Right lobe of liver (tissue), 6 donors: ENCODE measurements around the gene NPDC1. TPM values are rescaled to one million over a fixed set of nuclear protein-coding genes. Genes with fewer than 3 reads are reported as not detected.
A peak's percentile ranks its signal among the peaks of the same experiment; 100 is the strongest.

Experiments used
- ATAC-seq, 4 donors: fragments of 200-7000 bp; cut with Tn5 transposase; one replicate each; pipeline ENCODE4 v1.9.1; 2020; ENCODE audit warnings: mild to moderate bottlenecking in 4 of 4, moderate library complexity in 4 of 4
- DNase-seq, 3 donors: peaks; one replicate each; pipeline ENCODE4 v3.0.0-alpha.2; 2020
- H3K27ac ChIP-seq, 3 donors: fragments of 200-600 bp; one replicate each; pipeline ENCODE4 v1.8.0; 2022
- H3K27me3 ChIP-seq, 2 donors: fragments of 200-600 bp; one replicate each; pipeline ENCODE4 v1.8.0; 2022
- H3K36me3 ChIP-seq, 4 donors: fragments of 200-600 bp; sonication (generic) in 1 of 4; one replicate each; pipeline versions ENCODE4 v1.5.1 to v1.8.0; 2017 to 2022; ENCODE audit warnings: control low read depth in 1 of 4
- H3K4me1 ChIP-seq, 4 donors: fragments of 200-600 bp; sonication (generic) in 1 of 4; one replicate each; pipeline versions ENCODE4 v1.5.1 to v1.8.0; 2017 to 2022; ENCODE audit warnings: control low read depth in 1 of 4
- H3K4me3 ChIP-seq, 3 donors: fragments of 200-600 bp; one replicate each; pipeline ENCODE4 v1.8.0; 2022
- H3K9me3 ChIP-seq, 4 donors: fragments of 200-600 bp; sonication (generic) in 1 of 4; one replicate each; pipeline versions ENCODE4 v1.5.1 to v1.8.0; 2017 to 2022; ENCODE audit warnings: control low read depth in 1 of 4
- POLR2A ChIP-seq: fragments of 450-650 bp; IDR thresholded peaks from one replicate; pipeline ENCODE4 v1.6.1; 2017; ENCODE audit warnings: antibody characterized with exemption, mild to moderate bottlenecking
- WGBS: methylation state at CpG from one replicate; pipeline ENCODE4 v1.1.6; 2018; ENCODE audit warnings: low coverage, low lambda C conversion rate; ENCODE audit not compliant: insufficient coverage; ENCODE audit errors: missing lambda C conversion rate; 5-methylcytosine and 5-hydroxymethylcytosine counted together
- intact Hi-C, 2 donors: fragments of 100-400 bp; cut with DNase I; formaldehyde crosslinking; loops; one replicate each; pipeline versions ENCODE4 v1.11.2 to v1.14.1; 2022
- total RNA-seq, 6 experiments: library from RNA; depleted of rRNA in 2 of 6; stranded (reverse); fragments of >200 nt in 2 of 6; fragmentation: NEBNext Ultra II Directional in 3 of 6; extraction: Animal tissue kit (Norgen Biotek cat#: 25700) in 3 of 6; gene quantifications; one replicate each; pipeline versions ENCODE4 v1.1.0 to v1.2.4, GENCODE V29; 2016 to 2023
- TF ChIP-seq, protein P1 (sequence below), 4 donors: fragments of 200-600 bp in 3 of 4; fragments of 450-650 bp in 1 of 4; IDR thresholded peaks; one replicate each; pipeline versions ENCODE4 v1.5.1 to v1.8.0; 2016 to 2022; ENCODE audit warnings: antibody characterized with exemption in 4 of 4, mild to moderate bottlenecking in 2 of 4
- donor health status: DM: no; HTN: yes; CAD: no.
- donor health status: DM: no; HTN: no; CAD: no.
- donor health status: DM: no; HTN: no; CAD: no.
- donor health status: DM: no; HTN: yes; CAD: no.
- donor health status: DM: no; HTN: yes; CAD: no.

Gene NPDC1
- total RNA-seq, 6 experiments from 2014 or later: 9.3 to 14.9 (median 12.2) TPM

GRCh38 chr9:137002646-137003041, 43.3 kb downstream of the NPDC1 start:
- intact Hi-C loops: no loop called here
- H3K27me3 ChIP-seq: no peaks in the 10 kb centered on the region
- DNase-seq (no peak), ATAC-seq (no peak)
- no peaks in the 10 kb centered on the region for H3K36me3 ChIP-seq
- H3K4me1 ChIP-seq: no peaks in the 10 kb centered on the region
- TF ChIP-seq POLR2A: no peak
- TF ChIP-seq, protein P1, sequence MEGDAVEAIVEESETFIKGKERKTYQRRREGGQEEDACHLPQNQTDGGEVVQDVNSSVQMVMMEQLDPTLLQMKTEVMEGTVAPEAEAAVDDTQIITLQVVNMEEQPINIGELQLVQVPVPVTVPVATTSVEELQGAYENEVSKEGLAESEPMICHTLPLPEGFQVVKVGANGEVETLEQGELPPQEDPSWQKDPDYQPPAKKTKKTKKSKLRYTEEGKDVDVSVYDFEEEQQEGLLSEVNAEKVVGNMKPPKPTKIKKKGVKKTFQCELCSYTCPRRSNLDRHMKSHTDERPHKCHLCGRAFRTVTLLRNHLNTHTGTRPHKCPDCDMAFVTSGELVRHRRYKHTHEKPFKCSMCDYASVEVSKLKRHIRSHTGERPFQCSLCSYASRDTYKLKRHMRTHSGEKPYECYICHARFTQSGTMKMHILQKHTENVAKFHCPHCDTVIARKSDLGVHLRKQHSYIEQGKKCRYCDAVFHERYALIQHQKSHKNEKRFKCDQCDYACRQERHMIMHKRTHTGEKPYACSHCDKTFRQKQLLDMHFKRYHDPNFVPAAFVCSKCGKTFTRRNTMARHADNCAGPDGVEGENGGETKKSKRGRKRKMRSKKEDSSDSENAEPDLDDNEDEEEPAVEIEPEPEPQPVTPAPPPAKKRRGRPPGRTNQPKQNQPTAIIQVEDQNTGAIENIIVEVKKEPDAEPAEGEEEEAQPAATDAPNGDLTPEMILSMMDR (IDR thresholded peaks at IDR 0.05): no peak
- no peaks in the 10 kb centered on the region for H3K9me3 ChIP-seq
- no peak overlapping the region for H3K4me3 ChIP-seq
- H3K27ac ChIP-seq: no peak overlapping the region
- 68% methylated on average over 6 of the region's 10 CpGs for WGBS

DNA sequence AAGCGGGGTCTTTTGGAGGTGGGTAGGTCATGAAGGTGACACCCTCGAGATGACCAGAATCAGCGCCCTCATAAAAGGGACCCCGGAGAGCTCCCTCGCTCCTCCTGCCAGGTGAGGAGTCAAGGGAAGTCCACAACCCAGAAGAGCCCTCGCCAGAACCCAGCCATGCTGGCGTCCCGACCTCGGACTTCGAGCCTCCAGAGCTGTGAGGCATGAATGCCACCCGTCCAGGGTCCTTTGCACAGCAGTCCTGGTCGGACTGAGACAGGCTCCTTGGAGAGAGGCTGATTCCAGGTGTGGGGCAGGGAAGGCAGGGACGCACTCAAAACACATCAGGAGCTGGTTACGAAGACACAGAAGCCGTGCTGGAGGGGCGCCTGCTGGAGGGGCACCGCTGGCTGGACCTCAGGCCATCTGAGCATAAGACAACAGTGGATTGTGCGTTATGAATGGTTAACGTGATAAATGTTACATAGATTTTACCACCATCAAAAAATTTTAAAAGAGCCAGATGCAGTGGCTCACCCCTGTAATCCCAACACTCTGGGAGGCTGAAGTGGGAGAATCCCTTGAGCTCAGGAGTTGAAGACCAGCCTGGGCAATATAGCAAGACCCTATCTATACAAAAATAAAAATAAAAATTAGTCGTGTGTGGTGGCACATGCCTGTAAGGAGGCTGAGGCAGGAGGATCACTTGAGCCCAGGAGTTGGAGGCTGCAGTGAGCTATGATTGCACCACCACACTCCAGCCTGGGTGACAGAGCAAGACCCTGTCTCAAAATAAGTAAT, 43.9 kb downstream of the NPDC1 start:
- Histone ChIP-seq H3K27me3 (no peaks in the 10 kb centered on the region), H3K9me3 (no peaks in the 10 kb centered on the region), H3K4me1 (no peaks in the 10 kb centered on the region), H3K36me3 (no peaks in the 10 kb centered on the region), H3K4me3 (no peak overlapping the region), H3K27ac (no peak overlapping the region)
- DNase-seq: no peak
- TF ChIP-seq, protein P1 (IDR thresholded peaks at IDR 0.05): no peak
- no peak for TF ChIP-seq POLR2A
- WGBS: 78% methylated on average over 15 of the region's 20 CpGs
- peak; percentile 25 to 69 (median 61) for ATAC-seq
- intact Hi-C loops: no loop called here

GRCh38 chr9:137000177-137000930, 45.6 kb downstream of the NPDC1 start:
- intact Hi-C loops: no loop called here
- no peak for DNase-seq
- Histone ChIP-seq H3K27me3 (no peaks in the 10 kb centered on the region), H3K4me1 (peaks cover 0 to 3% (median 0%) of the 10 kb centered on the region in 4 donors), H3K9me3 (no peaks in the 10 kb centered on the region), H3K36me3 (no peaks in the 10 kb centered on the region), H3K4me3 (no peak overlapping the region), H3K27ac (peak overlapping the region in 1 of 3 donors; percentile 32)
- peak in 2 of 4 donors; percentile 28 to 59 for ATAC-seq
- WGBS: 39% methylated on average over 7 of the region's 10 CpGs
- no peak for TF ChIP-seq POLR2A
- TF ChIP-seq, protein P1 (IDR thresholded peaks at IDR 0.05): no peak

DNA sequence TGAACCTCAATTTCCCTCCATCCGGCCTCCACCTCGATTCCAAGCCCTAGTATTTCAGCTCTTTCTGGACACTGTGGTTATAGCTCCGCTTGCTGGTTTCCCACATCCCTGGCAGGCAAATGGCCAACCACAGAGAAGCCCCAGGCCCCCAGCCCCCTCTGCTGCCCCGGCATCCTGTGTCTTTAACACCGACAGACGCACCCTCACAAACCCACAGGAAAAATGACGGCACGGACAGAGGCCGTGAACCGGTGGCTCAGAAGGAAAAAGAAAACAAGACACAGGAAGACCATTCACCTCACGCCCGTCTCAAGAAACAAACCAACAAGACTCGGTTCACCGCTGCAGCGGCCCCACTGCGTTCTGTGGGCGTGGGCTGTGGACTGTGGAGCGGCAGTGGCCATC, 48.1 kb downstream of the NPDC1 start:
- no peak for DNase-seq
- no peak overlapping the region for H3K27ac ChIP-seq
- H3K9me3 ChIP-seq: no peaks in the 10 kb centered on the region
- 36% methylated on average over 16 of the region's 18 CpGs for WGBS
- ATAC-seq: peak in 2 of 4 donors; percentile 4 to 5
- peaks cover 0 to 13% (median 4%) of the 10 kb centered on the region in 4 donors for H3K4me1 ChIP-seq
- no peak overlapping the region for H3K4me3 ChIP-seq
- intact Hi-C loops: no loop called here
- no peaks in the 10 kb centered on the region for H3K36me3 ChIP-seq
- TF ChIP-seq, protein P1 (IDR thresholded peaks at IDR 0.05): no peak
- TF ChIP-seq POLR2A: no peak
- no peaks in the 10 kb centered on the region for H3K27me3 ChIP-seq
